GM21528 (cell line): ENCODE measurements around the gene SRMS.
"Not testable (repeated sequence)": the region's sequence is repeated elsewhere in the genome, so short reads cannot be mapped to it uniquely, and the experiment has no call there.

Experiments used
- ATAC-seq: cut with Tn5 transposase; IDR thresholded peaks from one replicate; pipeline ENCODE4 v1.9.1; 2021; ENCODE audit warnings: mild to moderate bottlenecking, moderate library complexity; ENCODE audit not compliant: unreplicated experiment, low FRiP score

Gene SRMS

DNA sequence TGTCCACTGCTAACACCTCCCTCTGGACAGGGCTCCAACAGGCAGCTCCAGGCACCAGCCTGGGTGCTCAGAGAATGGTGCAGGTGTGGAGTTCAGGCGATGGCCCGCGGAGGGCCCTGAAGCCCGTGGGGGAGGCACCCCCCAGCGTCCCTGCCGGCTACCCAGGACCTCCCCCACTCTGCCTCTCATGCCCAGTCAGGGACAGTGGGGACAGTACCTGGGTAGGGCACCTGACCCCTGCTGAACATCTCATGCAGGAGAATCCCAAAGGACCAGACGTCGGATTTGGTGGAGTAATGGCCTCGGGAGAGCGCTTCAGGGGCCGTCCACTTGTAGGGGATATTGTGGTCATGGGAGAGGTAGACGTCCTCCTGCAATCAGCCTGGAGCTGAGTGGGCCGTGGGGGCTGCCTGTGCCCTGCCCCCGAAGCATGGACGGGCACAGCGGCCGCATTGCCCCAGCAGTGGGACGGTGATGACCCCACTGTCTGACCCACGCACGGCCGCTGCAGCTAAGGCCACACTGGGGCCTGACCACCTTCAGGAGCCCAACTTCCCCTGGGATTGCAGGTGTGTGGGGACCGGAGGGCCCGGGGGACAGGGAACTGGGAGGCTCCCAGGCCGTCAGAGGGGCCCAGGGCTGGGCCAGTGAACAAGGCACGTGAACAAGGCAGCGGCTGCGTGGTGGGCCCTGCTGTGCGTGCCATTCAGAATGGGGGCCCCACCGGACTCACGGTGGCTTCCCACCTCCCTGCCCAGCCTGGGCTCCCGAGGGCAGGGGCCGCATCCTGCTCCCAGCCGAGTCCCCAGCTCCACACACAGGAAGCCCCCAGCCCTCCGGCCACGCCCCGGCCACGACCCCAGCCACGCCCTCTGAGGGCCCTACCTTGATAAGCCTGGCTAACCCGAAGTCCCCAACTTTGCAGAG lies 17.4 kb downstream of the SRMS start:
- ATAC-seq: no peak

DNA sequence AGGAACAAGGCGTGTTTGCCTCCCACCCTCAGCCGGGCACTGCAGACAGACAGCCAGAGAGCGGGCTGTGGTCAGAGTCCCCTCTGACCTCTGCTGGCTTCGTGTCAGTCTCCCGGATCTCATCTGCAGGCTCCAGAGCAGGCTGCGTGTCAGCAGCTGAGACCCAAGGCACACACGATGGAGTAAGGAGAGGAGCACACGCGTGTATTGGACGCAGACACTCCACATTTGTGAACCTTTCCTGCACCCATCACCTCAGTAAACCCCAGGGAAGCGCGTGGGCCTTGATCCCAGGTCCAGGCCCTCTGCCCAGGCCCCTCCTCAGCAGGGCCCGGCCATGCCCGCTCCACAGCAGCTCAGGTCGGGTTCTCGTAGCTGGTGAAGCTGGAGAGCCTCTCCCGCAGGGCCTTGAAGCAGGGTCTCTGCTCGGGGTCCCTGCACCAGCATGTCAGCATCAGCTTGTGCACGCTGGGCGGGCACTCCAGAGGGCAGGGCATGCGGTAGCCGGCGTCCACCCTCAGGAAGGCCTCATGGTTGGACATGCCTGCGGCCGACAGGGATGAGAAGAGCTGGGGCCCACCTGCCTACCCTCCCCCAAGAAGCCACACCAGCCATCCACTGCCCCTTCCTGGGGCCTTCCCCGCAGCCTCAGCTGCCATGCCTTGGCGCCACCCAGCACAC lies 18.2 kb downstream of the SRMS start:
- ATAC-seq: no peak

DNA sequence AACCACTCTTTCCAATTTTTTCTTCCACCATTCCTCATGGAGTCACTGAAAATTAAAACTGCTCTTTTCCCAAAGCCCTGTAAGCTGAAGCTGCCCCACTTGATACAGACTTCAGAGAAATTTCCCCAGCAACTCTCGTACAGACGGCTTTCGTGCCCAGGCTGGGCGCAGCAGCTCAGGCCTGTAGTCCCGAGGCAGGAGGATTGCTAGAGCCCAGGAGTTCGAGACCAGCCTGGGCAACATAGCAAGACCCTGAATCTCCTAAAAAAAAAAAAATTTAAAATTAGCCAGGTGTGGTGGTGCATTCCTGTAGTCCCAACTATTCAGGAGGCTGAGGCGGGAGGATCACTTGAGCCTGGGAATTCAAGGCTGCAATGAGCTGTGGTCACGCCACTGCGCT lies 20.4 kb downstream of the SRMS start:
- no peak for ATAC-seq

DNA sequence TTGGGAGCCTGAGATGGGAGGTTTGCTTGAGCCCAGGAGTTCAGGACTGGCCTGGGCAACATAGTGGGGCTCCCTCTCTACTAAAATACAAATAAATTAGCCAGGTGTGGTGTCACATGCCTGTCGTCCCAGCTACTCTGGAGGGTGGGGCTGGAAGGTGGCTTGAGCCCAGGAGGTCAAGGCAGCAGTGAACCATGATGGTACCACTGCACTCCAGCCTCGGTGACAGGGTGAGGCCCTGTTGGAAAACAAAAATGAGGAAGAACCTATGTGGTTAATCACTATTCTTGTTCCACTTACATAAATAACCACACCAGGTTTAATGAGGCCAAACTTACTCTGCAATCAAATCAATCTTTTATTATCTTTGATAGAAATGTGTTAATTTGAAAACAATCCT lies 21.6 kb downstream of the SRMS start:
- ATAC-seq: no peak

DNA sequence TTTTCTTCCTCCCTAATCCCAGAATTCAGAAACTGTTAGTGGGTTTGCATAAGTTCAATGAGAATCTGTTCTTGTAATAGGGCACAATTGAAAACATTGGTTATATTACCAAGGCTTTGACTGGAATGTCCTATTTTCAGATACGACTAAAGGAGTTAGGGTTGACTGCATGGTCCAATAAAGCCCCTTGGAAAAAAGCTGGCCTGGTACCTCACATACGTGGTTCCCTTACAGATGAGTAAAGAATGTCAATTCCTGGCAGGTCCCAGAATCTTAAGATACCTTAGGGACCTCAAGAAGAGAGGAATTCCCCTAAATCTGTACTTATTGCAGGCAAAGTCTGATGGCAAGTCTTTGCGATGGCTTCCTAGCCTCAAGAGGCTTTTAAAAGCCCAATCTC lies 22.4 kb downstream of the SRMS start:
- ATAC-seq: no peak

DNA sequence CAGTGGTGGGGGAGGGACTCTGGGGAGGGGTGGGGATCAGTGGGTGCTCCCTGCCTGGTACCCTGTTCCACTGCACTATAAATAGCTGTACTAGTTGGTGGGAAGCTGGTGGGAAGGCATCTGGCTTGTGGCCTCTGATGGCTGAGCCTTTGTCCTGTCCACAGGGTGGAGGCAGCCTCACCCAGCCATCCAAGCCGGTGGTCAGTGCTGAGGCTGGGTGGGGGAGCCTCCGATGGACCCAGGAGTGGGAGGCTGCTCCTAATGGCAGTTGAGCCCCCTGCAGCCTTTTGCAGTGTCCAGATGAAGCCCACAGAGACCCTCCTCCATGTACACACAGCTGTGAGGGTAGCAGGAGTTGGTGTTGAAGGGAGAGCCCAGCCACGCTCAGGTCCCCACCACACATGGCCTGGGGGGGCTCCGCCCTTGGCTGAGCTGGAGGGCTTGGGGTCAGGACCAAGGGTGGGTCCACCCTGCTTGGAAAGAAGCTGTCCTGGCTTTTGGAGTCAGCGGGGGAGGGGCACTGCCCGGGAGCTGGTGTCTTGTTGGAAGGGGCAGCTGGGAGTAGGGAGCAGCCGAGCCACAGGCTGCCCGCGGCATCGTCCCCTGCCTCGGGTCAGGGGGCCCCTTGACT lies 24.5 kb downstream of the SRMS start:
- no peak for ATAC-seq

DNA sequence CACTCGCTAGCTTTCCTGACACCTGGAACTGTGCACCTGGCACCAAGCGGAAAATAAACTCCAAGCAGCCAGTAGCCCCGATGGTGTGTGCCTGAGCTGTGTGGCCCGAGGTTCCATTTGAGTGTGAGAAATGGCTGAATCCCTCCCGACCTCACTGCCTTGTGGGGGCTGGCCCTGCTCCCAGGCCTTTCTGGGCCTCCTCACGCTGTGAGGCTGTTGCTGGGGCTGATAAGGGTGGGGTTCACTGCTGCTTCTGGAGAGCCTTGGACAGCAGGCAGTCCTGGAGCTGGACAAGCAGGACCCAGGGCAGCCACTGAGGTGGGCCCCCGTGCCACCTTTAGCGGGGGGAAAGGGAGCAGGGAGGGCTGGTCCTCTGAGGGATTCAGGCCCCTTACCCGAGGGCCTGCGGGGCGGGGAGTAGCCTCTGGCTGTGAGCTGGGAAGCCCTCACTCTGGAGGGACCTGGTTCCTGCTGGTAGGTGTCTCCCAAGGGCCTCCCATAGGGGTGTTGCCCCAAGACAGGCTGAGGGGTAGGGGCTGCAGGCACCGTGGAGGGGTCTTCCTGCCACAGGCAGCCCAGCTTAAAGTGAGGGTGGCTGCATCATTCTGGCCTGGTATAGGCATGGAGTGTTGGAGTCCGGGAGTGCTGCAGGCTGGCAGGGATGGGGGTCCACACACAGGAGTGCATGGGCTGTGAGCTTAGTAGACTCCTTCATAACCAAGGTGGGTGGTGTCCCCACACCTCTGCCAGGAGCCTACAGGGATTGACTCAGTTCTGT lies 25.3 kb downstream of the SRMS start:
- ATAC-seq: no peak

DNA sequence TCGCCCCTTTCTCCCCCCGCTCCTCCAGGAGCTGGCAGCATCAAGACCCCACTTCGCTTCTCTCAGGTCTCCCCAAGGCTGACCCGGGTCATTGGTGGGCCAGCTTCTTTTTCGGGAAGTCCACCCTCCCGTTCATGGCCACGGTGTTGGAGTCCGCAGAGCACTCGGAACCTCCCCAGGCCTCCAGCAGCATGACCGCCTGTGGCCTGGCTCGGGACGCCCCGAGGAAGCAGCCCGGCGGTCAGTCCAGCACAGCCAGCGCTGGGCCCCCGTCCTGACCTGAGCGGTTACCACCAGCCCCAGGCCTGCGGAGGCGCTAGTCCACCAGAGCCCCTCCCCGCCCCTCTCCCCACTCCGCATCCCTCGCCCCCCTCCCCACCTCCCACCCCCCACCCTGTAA lies 25.9 kb downstream of the SRMS start:
- no peak for ATAC-seq

DNA sequence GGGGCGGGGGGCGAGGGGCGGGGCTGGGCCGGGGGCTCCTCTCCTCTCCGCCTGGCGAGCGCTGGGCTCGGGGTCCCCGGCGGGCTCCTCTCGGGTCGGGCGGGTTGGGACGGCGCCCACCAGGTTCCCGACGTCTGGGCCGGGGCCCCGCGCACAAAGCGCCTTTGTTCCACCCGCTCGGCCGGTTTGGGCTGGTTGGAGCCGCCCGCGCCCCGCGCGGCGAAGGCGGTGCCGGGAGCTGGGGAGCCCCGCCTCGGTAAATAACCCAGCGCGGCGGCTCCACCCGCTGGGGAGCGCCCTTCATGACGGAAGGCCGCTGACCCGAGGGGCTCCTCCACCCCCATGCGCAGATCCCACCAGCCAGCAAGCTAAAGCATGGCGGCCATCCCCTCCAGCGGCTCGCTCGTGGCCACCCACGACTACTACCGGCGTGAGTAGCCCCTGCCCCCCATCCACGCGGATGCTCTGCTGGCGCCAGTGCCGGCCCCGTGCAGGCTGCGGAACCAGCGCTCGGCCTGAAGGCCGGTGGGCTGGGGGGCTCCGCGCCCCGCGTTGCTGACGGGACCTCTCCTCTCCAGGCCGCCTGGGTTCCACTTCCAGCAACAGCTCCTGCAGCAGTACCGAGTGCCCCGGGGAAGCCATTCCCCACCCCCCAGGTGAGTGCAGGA lies 26.5 kb downstream of the SRMS start:
- ATAC-seq: peak; percentile 25

DNA sequence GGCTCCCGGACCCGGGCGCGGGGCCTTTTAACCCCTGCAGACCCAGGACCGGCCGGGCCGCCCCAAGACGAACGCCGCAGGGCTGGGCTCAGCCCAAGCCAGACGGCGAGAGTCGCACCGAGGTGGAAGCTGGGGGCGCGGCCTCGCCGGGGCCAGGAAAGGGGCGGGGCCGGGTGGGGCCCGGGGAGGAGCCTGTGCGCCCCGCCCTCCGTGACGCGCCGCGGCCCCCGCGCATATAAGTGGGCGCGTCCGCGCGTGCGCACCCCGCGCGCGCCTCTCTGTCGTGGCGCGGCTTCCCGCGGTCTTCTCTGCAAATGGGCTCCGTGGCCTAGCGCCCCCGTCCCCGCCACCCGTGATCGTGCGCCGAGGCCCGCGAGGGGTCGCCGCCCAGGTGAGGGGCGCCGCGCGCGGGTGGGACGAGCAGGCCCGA lies 27.0 kb downstream of the SRMS start, which contains the start of gene PPDPF:
PPDPF (plus strand) TSS at position 262 of the 430 bp plus-strand sequence. CDS start 544 bp downstream, outside the sequence.
- peak; percentile 66 for ATAC-seq

DNA sequence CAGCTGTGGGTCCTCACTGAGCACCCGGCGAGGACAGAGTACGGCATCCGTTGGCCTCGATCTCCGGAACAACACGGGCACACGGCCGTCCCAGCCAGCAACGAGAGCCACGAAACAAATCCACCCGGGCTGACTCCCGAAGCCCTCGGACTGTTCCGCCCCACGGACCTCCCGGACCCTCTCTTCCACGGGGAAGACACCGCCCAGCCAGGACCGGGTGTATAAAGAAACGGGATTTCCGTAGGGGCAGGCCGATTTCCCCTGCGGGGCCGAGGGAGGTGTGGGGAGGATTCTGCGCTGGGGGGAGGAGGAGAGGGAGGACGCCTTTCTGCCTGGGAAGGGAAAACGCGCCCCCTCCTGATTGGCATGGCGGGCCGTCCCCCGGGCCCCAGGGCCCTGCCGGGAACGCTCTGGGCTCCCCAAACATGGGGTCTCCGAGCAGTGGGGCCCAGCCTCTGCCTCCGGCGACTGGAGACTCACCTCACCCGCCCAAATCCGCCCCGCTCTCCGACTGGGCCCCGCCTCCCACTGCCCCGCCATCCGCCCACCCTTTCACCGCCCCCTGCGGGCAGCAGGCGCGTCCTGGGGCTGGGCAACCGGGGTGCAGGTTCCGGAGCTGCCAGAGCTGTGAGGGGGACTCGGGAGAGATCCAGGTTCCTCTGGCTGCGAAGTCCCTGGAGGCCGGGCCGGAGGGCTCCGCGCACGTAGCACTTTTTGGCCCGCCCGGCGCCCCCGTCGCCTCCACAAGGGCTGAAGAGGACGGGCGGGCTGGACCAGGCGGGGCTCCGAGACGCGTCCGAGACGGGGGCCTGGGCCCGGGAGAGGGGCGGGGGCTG lies 27.7 kb downstream of the SRMS start:
- peak; percentile 40 for ATAC-seq

DNA sequence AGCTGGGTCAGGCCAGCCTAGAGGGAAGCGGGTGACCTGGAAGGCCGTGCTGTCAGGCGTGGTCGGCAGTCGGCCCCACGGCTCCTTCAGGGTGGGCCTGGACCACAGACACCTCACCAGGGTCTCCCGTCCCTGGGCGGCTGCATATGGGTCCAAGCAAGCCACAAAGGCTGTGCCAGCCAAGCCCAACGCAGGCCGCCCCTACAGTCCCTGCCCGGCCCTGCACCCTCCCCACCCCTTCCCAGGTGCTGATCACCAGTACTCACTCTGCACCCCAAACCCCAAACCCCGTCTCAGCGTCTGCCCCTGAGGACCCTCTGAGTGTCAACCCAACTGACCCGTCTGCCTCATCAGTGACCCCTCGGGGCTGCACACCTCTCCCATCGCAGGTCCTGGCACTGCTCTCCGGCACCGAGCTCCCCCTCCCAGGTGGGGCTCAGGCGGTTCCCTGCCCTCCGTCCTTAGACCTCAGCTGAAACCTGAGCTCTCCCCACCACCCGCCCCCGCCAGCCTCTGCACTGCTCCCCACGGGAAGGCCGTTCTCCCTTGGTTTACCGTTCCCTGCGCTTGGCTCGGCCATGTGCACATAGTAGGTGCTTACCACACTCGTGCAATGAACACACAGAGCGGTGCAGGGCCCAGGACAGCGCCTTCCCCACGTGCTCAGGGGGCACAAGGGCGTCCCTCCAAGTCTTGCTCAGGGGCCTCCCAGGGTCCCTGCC lies 28.4 kb downstream of the SRMS start:
- no peak for ATAC-seq

DNA sequence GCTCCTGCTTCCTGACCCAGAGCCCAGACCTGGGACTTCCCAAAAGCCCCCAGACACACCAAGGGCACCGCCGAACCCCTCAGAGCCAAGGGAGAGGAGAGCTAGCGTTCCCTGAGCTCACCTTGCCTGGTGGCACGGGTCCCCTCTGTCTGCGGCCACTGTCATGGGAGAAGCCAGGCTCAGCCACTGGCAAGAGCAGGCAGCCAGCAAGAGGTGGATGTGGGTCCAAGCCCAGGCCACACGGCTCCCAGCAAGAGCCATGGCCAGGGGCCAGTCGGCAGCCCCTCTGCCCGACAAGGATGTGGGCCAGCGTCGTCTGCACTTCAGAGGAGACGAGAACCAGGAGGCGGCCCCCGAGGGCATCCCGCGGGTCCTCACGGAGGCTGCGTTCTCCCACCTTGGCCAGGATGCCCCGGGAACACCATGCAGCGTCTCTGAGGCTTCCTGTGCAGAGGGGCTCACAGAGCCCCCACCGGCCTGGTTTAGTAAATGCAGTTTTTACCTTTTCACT lies 29.1 kb downstream of the SRMS start:
- ATAC-seq: no peak

DNA sequence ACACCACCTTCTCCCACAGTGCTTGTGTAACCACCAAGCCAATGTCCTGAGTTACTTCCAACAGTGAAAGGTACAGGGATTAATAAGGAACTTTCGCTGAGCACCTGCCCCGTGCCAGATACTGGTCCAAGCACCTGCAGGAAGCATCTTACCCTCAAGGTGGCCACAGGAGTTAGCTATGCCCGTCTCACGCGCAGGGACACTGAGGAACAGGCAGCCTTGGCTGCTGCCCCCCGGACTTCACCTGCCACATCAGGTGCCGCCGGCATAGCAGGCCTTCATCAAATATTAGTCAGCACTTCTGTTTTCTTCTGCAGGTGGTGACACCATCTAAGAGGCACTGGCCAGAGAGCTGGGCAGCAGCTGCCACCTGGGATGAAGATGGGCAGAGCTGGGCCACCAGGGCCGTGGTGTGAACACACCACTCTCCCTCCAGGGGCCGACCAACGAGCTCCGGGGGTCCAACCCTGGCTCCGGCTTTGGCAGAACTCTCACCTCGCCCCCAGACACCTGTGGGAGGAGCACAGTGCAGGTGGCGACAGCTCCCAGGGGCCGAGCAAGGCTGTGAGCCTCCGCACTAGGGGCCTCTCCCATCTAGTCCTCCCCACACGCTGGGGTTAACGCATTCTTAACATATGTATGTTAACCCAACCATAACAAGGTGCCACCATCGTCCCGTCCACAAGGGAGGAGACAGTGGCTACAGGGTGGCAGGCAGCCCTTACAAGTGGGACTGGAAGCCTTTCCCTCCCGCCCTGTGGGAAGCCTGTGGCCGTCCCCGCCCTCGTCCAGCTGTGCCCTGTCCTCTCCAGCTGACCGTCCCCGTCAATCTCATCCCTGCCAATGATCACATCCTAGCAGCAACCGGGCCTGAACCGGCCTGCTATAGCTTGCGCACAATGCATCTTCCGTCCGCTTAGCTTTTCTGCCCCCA lies 29.9 kb downstream of the SRMS start:
- no peak for ATAC-seq

DNA sequence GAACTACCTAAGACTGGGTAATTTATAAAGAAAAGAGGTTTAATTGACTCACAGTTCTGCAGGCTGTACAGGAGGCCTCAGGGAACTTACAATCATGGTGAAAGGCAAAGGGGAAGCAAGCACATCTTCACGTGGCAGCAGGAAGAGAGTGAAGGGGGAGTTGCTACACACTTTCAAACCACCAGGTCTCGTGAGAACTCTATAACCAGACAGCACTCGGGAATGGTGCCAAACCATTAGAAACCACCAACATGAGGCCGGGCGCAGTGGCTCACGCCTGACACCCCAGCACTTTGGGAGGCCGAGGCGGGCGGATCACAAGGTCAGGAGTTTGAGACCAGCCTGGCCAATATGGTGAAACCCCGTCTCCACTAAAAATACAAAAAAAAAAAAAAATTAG lies 33.0 kb downstream of the SRMS start:
- ATAC-seq: not testable (repeated sequence)

DNA sequence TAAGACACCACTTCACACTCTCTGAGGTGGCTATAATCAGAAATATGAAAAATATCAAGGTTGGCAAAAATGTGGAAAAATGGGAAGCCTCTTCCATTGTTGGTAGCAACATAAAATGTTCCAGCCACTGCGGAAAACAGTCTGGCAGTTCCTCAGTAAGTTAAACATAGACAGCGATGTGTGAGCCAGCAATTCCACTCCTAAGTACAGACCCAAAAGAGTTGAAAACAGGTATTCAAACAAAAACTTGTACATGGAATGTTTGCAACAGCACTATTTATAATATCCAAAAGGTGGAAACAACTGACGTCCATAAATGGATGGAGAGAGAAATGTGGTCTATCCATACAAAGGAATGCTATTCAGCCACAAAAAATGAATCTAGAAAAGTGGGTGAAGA lies 34.3 kb downstream of the SRMS start:
- ATAC-seq: no peak

DNA sequence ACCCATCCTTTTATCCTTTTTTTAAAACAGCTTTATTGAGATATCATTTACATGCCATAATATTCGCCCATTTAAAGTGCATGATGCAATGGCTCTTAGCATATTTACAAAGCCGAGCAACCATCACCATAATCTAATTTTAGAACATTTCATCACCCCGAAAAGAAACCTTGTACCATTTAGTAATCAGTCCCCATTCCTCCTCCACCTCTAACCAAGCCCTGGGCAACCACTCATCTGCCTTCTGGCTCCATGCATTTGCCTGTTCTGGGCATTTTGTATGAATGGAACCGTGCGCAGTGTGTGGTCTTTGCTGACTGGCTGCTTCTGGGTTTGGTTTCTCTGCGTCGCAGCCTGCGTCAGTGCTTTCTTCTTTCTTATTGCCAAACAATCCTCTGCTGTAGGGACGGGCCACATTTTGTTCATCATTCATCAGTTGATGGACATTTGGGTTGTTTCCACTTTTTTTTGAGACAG lies 38.4 kb downstream of the SRMS start:
- ATAC-seq: no peak
